MV-4-11 (cell line): ENCODE measurements around the gene JPH4.
"Not testable (repeated sequence)": the region's sequence is repeated elsewhere in the genome, so short reads cannot be mapped to it uniquely, and the experiment has no call there.

Experiments
- DNase-seq: peaks from one replicate; lab custom pipeline; 2025; lab: John Stamatoyannopoulos, UW

The JPH4 gene

GRCh38 chr14:23547924-23548323, 30.7 kb downstream of the JPH4 start:
- DNase-seq = peak; percentile 67

GRCh38 chr14:23546450-23547035, 32.0 kb downstream of the JPH4 start:
- no peak for DNase-seq

GRCh38 chr14:23545740-23546365, 32.7 kb downstream of the JPH4 start:
- DNase-seq = no peak

- peak; percentile 60 for DNase-seq
Measured at GRCh38 chr14:23544511-23545447, 33.8 kb downstream of the JPH4 start.

DNA sequence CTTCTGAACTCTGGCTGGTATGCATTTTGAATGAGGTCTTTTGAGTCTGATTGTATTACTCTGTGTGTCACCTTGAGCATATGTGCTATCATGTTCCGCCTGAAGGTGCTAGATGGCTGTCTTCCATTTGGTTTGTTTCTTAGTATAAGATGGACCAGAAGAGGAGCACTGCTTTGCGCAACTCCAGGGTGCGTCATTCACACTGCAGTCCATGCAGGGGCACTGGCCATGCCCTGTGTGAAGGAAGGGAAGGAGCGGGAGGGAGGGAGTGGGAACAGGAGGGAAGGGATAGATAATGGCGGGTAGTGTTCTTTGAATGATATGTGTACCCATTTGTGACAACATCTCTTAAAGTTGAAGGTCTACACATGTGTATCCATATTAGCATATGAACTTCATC, 35.2 kb downstream of the JPH4 start:
- no peak for DNase-seq

GRCh38 chr14:23542261-23542660, 36.3 kb downstream of the JPH4 start:
- no peak for DNase-seq

GRCh38 chr14:23540141-23540469, 38.5 kb downstream of the JPH4 start:
- DNase-seq = no peak

DNA sequence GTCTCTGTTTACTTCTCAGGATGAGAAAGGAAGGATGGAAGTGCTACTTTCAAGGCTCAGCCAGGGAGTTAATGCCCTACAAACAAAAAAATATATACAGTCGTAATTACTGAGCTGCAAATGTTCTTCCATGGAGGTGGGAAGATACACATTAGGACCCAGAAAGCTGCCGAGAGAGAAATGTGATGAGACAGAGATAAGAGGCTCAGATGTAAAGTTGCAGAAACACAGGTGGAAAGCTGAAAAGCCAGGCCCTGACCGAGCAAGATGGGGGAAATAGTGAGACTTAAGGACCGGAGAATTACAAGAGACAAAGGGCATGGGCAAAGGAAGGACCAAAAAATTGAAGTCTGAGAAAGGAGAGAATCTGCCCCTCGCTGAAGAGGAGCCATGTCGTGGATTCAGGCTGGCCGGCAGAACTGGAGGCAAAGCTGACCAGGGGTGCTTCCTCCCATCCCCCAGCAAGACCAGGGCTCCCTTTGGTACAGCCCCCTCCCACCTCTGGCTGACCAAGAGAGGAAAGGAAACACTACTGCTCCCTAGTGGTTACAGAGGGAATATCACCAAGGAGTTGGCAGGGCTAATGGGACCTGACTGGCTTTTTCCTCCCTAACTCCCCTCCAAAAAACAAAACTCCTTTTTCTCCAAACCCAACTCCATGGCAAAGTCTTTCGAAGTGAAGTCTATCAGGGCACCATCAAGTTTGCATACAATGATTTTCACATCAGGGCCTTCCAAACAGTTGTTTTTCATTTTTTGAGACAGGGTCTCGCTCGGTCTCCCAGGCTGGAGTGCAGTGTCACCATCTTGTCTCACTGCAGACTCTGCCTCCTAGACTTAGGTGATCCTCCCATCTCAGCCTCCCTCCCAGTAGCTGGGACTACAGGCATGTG, 39.1 kb downstream of the JPH4 start:
- peak; percentile 16 for DNase-seq

DNA sequence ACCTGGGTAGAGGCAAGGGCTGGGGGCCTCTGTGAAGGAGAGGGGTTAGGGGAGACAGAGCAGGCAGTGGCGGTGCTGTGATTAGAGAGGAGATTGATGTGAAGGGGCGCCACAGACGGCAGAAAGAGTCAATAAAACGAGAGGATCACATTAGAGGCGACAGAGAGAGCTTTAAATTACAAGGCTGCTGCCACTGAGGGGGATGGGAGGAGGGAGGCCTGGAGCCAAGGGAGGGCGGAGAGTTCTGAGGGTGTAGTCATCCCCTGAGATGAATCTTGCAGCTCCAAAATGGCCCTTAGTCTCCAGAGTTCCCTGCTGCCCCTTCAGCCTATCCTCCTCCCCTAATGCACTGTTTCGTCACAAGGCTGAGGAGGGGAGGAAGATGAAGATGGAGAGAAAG, 39.8 kb downstream of the JPH4 start:
- DNase-seq = no peak

DNA sequence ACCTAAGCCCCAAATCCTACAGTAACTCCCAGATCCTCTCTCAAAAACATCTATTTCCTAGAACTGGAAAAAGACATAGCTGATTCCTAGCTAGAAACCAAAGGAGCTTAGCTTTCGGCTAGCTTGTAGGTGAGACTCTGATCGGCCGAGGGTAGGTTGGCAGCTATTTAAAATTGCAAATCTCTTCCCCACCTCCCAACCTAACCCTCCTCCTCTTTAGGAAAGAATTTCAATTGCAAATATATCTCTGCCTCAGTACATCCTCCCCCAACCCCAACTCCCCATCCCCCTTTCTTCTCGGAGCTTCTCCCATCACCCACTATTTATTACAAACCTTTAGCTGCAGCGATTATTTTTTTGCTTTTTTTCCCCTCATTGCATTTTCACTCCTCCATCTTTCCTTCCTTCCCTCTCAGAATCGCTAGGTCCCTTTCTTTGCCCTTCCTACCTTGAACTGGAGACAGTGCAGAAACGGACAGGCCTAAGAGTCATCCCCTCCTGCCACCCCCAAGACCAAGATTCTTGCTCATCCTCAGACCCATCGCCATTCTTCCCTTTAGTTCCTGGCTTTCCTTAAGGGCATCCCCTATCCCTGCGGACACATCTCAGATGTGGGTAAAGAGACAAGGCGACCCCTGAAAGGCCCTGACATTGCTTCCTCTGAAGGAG, 40.4 kb downstream of the JPH4 start:
- DNase-seq = no peak

- no peak for DNase-seq
Measured at GRCh38 chr14:23537351-23538049, 41.1 kb downstream of the JPH4 start.

DNA sequence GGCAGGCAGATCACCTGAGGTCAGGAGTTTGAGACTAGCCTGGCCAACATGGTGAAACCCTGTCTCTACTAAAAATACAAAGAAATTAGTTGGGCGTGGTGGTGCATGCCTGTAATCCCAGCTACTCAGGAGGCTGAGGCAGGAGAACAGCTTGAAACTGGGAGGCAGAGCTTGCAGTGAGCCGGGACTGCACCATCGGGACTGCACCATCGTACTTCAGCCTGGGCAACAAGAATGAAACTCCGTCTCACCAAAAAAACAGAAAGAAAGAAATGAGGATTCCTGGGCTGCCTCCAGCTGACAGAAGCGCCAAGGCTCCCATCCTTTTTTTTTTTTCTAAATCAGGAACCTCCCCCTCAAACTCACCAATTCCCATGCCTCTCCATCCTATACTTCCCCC, 41.7 kb downstream of the JPH4 start:
- DNase-seq = not testable (repeated sequence)

GRCh38 chr14:23536494-23536893, 42.1 kb downstream of the JPH4 start:
- DNase-seq = no peak

GRCh38 chr14:23535943-23536342, 42.6 kb downstream of the JPH4 start:
- DNase-seq = no peak

DNA sequence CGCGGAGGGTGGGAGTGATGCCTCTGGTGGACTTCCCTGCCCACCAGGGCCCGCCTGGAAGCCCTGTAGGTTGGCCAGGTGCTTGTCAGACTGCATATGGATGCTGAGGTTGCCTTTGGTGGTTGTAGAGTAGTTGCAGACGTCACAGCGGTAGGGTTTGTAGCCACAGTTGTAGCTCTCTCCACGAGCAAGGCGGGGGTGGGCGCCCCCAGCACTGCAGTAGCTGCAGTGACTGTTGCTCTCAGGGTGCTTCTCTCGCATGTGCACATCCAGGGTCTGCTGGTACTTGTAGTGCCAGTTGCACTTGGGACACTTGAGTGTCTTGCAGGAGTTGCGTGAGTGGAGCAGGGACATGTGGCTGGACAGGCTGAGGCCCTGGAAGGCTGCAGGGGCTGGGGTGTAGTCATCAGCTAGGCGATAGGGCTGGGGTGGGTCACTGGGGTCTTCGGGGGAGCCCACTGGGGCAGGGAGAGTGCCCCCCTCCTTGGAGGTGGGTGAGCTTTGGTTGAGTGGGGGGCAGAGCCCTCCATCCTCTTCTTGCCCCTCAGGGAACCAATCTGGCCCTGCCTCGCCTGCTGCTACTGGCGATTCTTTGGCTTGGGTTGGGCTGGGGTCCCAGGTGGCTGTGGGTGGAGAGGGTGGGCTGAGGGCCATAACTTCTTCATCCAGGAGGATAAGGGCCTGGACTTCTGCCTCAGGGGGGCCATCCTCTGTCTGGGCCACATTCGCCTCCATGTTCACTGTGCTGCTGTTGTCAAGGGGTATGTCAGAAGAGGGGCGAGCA, 44.7 kb downstream of the JPH4 start:
- DNase-seq = no peak

DNA sequence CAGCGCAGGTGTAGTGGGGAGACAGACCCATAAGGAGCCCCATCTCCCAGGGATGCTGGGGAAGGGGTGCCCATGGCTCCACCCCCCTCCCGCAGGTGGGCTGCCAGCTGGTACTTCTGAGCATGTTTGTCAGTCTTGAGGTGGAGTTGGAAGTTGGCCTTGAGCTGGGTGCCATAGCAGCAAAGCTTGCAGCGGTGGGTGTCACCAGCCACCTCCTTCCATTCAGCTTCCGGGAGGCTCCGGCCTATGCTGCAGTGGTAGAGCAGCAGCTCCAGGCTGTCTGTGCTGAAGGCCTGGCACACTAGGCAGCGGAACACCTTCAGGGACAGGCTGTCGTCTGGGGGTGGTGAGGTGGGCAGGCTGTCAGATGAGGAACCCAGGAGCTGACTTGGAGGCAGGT, 45.9 kb downstream of the JPH4 start:
- no peak for DNase-seq

GRCh38 chr14:23531391-23531790, 47.2 kb downstream of the JPH4 start:
- no peak for DNase-seq

DNA sequence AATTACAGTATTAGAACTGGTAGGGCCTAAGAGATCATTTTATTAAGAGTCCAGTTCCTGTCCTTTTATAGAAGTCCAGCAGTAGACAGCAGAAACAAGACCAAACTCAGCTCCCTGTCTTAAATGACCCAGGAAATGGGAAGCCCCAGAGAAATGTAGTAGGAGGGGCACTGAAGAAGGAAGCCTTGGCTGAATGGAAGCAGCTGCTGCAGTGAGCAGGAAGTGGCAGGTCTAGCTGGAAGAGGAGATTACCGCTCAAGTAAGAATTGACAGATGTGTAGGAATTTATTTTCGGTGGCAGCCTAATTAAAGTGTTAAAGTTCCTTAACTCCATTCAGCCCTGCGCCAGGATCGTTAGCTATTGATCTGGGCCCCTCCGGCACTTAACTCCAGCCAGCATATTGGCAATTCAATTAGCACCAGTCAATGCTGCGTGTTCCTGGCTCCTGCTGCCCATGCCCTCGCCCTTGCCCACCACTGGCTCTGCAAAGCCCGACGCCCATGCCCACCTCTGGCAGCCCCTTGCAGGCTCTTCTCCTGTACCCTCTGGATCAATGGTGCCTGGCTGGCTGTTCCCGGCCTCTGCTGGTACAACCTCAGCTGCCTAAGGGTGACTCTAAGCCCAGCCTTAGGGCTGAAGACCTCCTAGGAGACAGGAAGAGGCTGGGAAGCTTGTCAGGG, 48.1 kb downstream of the JPH4 start:
- DNase-seq = peak; percentile 27

GRCh38 chr14:23529016-23529415, 49.6 kb downstream of the JPH4 start:
- DNase-seq = no peak

DNA sequence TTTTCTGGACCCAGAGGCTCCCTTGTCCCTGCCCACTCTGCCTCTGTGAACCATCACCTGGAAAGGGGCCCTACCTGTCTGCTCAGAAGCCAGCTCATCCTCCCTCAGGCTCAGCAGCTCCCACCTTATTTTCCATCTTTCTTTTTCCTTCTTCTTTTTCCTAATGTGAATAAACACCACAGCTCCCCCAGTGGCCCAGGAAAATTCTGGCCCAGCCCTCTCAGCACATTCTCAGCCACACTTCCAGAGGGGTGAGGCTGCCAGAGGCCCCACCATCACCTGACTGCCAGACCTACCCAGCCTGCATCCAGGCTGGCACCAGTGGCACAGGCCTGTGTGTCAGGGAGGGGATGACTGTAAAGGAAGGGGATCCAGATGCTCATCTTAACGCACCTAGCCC, 50.0 kb downstream of the JPH4 start:
- no peak for DNase-seq
